Epithelial cell of proximal tubule (primary cell): ENCODE measurements around the gene PARVG. TPM values are rescaled to one million over a fixed set of nuclear protein-coding genes. Genes with fewer than 3 reads are reported as not detected.
"Not testable (repeated sequence)": the region's sequence is repeated elsewhere in the genome, so short reads cannot be mapped to it uniquely, and the experiment has no call there.

Experiments
- DNase-seq: peaks from one replicate; pipeline ENCODE4 v3.0.0-alpha.2; 2011; ENCODE audit warnings: low read depth
- H3K4me3 ChIP-seq: 2 replicates; pipeline ENCODE4 v1.5.1; 2011; ENCODE audit warnings: low read depth, mild to moderate bottlenecking, low read length
- total RNA-seq: library from RNA; depleted of rRNA; stranded (reverse); fragments of >200 nt; gene quantifications from 2 replicates; pipeline ENCODE4 v1.2.3, GENCODE V29; 2015
- TF ChIP-seq, protein P1 (sequence below): conservative IDR thresholded peaks from 2 replicates; pipeline ENCODE4 v1.5.1; 2012; ENCODE audit warnings: low read depth, mild to moderate bottlenecking, low read length

The PARVG gene
- total RNA-seq, 1 donor from 2014 or later, result not detected

DNA sequence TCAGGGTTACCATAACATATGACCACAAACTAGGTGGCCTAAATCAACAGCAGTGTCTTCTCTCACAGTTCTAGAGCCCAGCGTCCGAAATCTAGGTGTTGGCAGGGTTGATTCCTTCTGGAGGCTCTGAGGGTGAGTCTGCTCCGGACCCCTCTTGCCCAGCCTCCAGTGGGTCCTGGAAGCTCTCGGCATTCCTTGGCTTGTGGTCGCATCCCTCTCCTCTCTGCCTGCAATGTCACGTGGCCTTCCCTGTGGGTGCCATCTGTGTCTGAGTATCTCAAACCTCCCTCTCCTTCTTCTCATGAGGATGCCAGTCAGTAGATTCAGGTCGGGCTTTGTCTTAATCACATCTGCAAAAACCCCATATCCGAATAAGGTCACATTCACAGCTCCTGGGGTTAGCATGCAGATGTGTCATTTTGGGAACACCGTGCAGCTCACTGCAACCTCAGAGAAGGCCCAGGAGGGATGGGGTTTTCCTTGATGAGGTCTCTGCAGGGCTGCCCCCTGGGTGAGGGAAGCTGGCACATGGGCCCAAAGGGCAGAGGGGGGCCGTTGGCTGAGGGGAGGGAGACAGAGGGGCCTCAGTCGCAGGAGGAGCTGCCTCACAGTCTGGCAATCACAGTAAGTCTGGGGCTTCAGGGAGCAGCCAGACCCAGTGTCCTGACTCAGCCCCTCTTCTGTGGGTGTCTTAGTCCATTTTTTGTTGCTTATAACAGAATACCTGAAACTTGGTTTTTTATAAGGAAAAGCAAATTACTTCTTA is 41.2 kb downstream of the PARVG start:
- TF ChIP-seq, protein P1, sequence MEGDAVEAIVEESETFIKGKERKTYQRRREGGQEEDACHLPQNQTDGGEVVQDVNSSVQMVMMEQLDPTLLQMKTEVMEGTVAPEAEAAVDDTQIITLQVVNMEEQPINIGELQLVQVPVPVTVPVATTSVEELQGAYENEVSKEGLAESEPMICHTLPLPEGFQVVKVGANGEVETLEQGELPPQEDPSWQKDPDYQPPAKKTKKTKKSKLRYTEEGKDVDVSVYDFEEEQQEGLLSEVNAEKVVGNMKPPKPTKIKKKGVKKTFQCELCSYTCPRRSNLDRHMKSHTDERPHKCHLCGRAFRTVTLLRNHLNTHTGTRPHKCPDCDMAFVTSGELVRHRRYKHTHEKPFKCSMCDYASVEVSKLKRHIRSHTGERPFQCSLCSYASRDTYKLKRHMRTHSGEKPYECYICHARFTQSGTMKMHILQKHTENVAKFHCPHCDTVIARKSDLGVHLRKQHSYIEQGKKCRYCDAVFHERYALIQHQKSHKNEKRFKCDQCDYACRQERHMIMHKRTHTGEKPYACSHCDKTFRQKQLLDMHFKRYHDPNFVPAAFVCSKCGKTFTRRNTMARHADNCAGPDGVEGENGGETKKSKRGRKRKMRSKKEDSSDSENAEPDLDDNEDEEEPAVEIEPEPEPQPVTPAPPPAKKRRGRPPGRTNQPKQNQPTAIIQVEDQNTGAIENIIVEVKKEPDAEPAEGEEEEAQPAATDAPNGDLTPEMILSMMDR, result no peak
- no peak for DNase-seq
- H3K4me3 ChIP-seq, result no peak overlapping the region

DNA sequence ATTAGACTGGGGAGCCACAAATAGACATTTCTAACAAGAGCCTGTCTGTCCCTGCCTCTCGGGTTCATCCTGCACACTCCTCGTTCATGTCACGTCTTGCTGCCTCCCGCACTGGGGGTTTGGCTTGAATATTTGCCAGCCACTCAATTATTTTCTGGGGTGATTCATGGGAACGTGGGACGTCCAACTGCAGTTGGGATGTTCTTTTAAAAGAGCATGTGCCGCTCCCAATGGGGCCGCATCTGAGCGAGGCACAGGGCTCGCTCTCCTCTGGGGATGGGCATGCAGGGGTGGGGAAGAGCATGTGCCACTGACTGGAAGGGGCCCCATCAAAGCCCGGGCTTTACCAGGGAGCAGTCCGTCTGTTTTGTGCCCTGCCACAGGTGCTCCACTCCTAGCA is 43.4 kb downstream of the PARVG start:
- TF ChIP-seq, protein P1, result no peak
- H3K4me3 ChIP-seq, result no peak overlapping the region
- no peak for DNase-seq

DNA sequence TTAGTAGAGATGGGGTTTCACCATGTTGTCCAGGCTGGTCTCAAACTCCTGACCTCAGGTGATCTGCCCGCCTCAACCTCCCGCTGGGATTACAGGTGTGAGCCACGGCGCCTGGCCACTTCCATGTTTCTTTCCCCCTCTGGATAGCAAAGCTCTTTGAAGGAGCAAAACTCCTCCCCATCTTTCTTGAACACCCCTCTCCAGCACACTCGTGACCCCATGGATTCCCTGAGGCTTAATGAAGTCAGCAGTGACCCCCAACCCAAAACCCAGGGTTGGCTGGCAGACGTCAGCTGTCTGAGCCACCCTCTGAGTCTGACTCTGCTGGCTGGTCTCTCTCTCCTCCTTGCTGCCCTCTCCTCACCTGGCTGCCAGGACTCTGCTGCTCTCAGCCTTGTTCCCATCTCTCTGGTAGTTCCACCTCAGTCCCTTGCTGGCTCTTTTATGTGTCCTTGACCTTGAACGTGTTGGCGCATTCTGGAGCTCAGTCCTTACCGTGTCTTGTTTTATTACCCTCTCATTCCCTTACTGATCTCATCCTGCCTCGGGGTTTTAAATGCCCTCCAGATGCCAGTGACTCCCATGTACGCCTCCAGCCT is 44.5 kb downstream of the PARVG start:
- TF ChIP-seq, protein P1, result no peak

DNA sequence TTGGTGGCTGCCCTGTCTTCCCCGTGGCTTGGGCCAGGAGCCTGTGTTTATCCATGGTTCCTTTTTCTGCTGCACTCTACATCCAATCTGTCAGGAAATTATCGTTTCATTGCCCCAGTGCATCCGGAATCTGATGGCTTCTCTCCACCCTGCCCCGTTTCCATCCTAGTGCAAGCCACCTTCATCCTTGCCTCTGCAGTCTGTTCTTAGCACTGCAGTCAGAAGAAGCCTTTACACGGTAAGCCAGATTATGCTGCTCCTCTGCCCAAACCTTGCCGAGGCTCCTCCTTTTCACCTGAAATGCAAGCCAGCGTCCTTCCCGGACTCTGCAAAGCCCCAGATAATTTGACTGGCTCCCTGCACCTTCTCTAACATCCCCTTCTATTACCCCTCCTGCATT is 45.1 kb downstream of the PARVG start:
- DNase-seq, result no peak
- no peak overlapping the region for H3K4me3 ChIP-seq
- TF ChIP-seq, protein P1, result no peak

More for the DNA sequence above, 44.5 kb downstream of the PARVG start:
- no peak overlapping the region for H3K4me3 ChIP-seq
- DNase-seq, result no peak

DNA sequence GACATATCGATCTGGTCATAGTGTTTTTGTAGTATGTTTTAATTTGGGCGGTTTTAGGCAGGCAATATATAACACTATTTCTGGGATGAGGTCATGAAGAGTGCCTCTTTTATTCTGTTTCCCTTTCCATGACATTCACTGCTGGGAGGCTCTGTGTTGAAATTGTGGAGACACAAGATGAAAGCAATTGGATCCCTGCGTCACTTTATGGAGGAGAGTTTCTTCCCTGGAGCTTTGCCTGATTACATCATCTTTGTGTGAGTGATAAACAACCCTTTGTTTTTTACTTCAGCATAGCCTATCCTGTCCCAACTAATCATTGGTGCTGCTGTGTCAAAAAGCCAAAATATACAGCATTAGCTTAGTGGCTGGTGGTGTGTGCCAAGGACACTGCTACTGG is 48.6 kb downstream of the PARVG start:
- no peak for DNase-seq
- TF ChIP-seq, protein P1, result no peak
- no peak overlapping the region for H3K4me3 ChIP-seq

DNA sequence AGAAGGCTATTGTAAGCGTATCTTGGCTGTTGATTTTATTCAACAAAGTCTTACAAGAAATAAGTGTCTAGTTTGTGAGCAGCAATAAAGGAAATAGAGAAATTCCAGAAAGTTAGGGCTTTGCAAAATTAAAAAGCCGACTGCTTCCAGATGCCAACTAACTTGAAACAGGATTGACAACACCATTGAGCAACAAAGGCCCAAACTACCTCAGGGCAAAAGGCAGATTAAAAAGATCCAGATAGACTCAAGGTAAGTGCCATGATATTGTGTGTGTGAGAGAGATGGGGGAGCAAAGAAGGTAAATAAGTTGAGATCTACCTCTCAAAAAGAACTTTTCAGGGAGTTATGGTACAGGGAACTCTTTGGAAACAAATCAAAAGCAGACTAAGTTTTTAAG is 49.1 kb downstream of the PARVG start:
- TF ChIP-seq, protein P1, result no peak
- H3K4me3 ChIP-seq, result no peak overlapping the region
- no peak for DNase-seq

DNA sequence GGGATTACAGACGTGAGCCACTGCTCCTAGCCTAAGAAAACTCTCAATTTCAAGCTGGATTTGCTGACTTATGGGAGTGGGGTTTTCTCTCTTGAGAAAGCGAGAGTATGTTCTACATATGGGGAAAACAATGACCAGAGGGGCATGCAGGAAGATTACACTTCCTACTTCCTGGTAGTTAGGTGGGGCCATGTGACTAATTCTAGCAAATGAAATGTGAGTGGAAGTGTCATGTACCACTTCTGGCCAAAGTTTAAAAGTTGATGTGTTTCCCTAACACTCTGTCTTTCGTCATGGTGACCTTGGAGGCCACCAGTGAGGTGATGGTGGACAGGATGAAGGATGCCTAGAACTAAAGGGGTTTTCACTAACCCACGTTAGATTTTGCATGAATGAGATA is 50.5 kb downstream of the PARVG start:
- DNase-seq, result no peak
- TF ChIP-seq, protein P1, result no peak
- no peak overlapping the region for H3K4me3 ChIP-seq

DNA sequence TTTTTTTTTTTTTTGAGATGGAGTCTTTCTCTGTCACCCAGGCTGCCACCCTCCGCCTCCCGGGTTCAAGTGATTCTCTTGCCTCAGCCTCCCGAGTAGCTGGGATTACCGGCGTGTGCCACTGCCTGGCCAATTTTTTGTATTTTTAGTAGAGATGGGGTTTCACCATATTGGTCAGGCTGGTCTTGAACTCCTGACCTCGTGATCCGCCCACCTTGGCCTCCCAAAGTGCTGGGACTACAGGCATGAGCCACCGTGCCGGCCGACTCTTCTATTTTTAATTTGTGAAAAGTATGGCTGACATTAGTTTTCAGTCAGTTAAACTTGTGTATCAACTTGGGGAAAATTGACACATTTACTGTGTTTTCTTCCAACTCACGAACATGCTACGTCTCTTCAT is 53.6 kb downstream of the PARVG start:
- not testable (repeated sequence) for H3K4me3 ChIP-seq, DNase-seq
